ENCODE results near the gene CTNNBIP1.

Gene CTNNBIP1

DNA sequence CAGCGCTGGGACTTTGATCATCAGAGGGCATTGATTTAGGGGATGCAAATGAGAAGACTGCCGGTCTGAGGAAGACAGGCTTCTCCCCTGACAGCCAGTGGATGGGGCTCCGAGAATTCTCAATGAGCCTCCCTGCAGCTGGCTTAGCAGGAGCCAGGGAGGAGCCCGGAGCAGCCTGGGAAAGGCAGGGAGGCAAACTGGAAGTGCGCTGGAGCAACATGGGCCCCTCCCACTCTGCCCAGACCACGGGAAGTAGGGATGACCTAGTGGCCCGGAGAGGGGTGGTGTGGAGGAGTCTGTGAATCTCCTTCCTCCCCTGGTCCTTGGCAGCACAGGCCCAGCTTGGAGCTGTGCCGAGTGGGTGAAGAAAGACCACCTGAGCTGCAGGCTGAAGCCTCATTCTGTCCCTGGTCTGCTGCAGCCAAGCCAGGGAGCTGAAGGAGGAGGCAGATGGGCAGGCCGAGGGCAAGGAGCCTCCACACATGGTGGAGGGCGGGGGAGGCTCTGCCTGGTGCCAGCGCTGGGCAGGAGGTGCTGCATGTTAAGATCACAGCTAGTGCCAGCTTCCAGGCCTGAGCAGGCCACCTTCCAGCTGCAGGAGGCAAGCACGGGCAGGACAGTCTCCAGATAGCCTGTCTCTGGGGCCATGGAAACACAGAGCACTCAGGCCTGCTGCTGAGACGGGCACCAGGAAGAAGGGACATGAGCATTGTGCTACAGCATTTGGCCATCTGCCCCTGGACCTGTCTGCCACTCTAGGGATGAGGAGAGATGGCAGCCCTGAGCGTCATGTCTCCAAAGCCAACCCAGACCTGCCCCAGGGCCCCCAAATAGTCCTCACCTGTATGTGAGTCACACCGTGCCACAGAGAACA, 74.1 kb downstream of the CTNNBIP1 start:
- peak; percentile 69 for DNase-seq

DNA sequence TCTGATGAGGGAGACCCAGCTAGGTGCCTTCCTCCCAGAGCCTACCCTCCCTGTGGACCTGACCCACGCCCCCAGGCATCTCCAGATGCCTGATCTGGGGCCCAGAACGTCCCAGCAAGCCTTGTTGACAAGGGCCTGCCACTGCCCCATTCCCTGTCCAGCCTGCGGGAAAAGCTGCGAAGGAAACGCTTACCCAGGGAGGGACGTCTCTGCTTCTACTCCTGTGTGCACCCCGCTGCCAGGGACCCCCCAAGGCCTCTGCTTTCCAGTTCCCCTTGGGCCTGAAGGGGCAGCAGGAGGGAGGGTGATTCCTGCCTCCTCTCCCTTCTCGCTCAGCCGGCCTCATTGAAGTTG, 74.7 kb downstream of the CTNNBIP1 start:
- no peak for DNase-seq

DNA sequence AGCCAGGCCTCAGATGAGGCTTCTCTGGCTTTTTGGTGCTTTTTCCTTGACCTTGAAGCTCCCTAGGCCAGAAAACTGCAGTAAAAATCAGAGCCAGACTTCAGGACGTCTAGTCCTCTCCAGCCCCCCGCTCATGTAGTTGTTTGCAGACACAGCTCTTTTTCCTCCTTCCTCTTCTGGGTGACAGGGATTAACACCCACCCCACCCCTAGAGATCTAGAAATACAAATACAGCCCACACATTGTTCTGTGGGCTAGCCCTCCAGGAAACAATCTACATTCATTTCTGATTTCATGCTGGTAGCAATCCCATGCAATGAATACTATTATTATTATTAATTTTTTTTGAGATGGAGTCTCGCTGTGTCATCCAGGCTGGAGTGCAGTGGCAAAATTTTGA, 76.4 kb downstream of the CTNNBIP1 start:
- DNase-seq: no peak

DNA sequence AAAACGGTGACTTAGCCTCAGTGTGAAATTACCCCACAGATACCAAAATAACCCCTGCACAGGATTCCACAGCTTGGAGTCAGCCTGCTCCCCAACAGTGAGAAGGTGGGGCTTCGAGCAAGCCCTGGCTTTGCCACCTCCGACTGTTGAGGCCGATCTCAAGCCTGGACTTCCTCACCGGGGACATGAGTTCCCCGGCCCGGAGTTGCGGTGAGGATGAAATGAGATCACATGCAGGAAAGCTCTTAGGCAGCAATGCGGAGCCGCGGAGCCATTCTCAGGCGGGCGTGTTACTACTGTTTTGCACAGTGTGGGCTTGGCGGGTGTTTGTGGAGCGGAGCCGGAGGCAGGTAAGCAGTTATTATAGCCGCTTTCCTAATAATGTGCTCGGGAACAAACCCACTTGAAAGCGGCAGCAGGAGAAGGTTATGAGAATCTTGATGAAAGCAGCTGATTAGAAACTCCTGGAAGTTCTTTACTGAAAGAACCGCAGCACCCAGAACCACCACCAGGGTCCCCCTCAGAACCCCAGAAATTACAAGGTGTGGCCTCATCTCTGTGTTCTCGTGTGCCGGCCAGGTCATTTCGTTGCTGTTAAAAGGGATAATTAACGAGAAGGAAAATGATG, 82.4 kb downstream of the CTNNBIP1 start:
- no peak for DNase-seq

DNA sequence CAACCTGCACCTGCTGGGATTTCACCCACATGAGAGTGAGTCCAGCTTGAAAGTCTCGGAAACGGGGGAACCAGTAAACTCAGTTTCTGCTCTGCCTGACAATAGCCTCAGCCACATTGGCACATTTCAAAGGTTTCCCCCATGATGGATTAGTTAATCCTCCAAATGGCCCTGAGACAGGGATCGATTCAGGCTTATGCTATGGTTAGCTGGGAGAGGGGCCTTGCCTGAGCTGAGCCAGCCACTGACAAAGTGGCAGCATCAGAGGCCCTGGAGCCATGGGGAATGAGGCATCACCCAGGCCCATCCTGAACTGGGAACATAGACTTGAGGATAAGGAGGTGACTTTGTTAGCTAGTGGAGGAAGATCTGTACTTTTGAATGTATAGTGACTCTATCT, 83.5 kb downstream of the CTNNBIP1 start:
- no peak for DNase-seq

DNA sequence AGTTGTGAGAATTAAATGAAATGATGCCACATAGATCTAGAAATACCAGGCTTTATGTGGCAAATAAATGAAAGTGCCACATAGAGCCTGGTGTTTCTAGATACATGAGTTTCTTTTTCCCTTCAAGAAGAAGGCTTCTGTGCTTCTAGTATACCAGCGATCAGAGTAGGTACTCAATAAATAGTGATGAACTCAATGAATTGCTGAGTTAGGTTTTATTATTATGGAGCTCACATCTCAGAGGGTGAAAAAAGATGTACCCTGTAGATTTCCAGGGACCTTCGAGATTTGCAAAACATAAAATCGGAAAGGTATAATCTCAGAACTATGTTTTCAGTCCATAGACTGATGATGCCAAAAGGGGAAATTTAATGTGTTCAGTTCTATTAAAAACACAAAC, 84.0 kb downstream of the CTNNBIP1 start:
- no peak for DNase-seq

DNA sequence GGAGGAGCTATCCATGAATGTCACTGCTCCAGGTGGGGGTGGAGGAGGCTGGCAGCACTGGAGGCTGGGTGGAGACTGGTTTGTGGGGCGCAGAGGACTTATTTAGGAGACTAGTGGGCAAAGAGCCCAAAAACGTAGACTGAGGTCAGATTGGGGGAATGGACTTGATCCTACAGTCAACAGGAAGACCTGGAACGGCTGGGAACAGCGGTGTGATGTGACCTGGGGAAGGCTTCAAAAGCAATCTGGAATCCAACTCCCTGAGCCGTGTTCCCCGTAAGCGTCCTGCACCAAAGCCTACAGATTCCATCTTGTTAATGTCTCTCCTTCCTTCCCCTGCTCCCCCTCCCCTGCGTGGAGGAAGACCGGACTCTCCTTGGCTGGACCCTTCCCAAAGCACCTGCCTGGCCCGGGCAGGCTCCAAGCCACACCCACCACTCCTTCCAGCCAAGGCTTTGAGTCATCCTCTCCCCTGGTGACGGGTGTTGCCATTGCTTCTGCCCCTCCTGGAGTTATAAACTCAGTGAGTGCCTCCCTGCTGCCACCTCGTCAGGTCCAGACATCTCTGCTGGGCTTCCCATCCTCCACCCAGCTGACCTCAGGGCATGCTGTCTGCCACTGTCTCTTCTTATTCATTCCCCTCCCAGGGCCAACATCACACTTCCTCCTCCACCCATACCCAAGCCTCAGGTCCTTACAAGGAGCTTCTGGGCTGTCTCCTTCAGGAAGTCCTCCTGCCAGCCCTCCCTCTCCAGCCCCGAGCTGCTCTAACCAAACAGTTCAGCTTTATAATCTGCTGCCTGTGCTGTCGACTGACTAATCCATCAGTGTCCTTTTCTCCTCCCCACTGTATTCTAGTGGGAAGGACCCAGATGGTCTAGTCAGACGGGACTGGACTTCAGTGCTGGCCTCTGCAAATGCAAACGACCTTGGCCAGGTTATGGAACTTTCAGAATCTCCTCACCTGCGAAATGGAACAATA, 84.7 kb downstream of the CTNNBIP1 start:
- peak; percentile 35 for DNase-seq

DNA sequence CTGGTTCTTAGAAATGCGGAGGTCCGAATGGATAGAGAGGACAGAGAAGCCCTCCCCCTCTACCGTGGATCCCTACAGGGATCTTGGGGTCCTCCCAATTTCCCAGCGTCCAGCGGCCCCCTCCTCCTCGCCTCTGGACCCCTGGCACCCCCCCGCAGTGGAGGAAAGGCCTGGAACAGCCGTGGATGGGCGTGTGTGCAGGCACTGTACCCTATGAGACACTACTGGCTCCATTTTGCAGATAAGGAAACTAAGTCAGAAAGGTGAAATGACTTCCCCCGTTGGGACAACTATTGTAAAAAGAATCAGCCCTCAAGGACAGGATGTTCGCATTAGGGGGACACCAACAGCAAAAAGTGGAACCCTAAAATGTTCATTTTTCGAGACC, 85.4 kb downstream of the CTNNBIP1 start:
- peak; percentile 45 for DNase-seq

DNA sequence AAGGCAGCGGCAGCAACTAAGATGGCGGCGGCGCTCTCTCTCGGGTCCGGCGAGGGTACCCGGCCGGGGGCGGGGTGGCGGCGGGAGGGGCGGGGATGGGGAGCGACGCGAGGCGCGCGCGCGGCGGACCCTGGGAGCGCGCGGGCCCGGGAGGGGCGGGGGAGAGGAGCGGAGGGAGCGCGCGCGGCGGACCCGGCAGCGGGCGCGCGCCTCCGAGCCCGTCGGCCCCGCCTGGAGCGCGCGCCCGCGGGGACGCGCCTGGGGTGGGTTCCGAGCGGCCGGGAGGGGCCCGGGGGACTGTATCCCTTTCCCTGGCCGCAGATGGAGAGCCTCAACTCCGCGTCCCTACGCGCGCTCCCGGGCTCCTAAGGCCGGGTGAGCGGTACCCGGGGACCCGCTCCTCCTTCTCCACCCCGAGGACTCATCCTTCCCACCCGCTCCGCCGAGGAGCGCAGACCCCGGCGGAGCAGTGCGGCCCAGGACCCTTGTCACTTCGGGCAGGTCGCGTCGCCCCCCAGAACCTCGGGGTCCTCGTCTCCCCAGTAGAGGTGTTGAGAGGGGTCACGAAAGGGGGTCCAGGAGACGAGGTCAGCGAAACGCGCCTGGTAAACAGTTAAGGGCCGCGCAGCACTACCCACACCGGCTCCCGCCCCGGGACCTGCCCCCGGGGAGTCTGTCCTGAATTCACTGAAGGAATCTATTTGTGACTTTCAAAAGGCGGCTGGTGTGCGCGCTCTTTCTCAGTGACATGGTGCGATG, 85.9 kb downstream of the CTNNBIP1 start, which contains the start of gene CLSTN1:
TSS of gene CLSTN1 (minus strand) at position 23 of the 759 bp plus-strand sequence. CDS start 232 bp downstream, outside the sequence.
- peak; percentile 85 for DNase-seq

DNA sequence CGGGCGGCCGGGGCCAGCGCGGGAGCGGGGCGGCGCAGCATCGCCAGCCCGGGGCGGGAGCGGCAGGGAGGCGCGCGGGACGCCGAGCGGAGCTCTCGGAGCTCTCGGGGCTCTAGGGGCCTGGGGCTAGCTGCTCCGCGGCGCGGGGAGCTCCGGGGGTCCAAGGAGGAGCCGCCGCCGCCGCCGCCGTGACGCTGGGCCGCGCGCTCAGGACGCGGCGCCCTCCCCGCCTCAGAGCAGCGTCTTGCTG, 86.5 kb downstream of the CTNNBIP1 start:
- DNase-seq: peak; percentile 83

DNA sequence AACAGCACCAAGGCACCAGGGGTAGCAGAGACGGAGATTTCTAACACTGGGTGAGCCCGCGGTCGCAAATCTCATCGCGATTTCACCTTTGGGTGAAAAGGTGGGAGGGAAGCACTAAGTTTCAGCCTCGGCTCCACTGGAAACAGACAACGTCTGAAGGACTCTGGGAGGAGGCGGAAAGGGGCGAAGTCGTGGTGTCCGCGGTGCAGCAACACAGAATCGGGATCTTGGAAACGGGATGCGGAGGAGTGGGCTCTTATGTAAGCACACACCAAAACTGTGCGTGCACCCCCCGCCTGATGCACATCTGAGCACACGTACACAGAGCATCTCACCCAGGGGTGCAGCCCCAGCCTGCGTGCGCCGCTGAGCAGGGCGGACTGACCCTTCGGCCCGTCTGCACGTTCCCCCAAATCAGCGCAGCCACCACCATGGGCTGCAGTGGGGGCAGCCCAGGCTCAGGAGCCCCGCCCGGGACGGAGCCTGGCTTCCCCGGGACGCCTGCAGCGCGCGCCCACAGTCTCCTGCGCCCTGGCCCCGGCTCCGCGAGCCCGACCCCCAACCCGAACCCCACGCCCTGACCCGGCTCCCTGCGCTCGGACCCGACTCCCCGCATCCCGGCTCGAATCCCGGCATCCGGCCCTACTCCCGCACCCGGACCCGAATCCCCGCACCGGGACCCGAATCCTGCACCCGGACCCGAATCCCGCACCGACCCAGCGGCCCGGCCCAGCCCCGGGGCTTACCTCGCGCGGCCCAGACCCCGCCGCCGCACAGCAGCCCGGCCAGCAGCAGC, 87.0 kb downstream of the CTNNBIP1 start:
- peak; percentile 61 for DNase-seq

DNA sequence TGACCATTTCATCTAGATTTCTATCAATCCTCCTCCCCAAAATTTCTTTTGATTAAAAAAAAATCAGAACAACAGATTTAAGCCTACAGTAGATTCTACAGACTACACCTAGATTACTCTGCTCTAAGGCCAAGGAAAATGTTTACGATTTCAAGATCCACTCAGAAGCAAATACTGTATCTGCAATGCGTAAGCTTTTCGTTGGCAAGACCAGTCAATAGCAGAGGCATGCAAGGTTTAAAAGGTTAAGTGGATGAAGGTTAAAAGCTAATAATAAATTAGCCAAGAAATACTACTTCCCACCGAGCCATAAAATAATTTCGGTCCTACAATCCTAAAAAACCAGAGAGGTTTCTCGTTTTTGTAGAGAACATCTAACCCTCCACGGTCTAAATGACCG, 87.6 kb downstream of the CTNNBIP1 start:
- no peak for DNase-seq

DNA sequence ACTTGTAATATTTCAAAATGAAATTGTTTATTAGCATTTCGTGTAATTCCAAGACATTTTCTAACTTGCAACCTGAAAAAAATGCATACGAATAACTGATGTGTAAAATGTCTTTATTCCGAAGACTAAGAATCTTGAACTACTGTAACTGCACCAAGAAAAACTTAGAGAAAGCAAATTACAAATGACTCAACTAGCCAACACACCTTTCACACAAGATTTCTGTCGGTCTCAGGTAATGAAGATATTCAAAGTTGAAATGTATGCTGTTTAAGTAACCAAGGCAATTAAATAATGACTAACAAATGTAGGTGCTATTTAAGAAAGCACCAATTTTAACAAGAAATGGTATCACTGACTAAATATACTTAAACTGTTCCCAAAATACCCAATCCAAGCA, 88.4 kb downstream of the CTNNBIP1 start:
- no peak for DNase-seq

DNA sequence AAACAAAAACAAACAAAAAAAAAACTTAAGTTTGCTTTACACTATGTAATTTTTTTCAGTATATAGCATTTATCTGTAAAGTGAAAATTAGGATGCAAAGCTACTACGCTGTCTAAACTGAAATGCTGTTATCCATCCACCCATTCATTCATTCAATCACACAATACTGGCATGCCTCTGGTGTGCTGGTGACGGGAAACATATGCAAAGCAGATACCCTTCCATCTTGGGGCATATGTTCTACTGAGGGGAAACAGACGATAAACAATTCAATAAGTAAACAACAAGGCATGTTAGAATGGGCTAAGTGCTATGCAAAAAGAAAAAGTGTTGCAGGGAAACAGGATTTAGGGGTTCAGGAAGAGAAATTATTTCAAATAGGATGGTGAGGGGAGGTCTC, 89.5 kb downstream of the CTNNBIP1 start:
- no peak for DNase-seq

DNA sequence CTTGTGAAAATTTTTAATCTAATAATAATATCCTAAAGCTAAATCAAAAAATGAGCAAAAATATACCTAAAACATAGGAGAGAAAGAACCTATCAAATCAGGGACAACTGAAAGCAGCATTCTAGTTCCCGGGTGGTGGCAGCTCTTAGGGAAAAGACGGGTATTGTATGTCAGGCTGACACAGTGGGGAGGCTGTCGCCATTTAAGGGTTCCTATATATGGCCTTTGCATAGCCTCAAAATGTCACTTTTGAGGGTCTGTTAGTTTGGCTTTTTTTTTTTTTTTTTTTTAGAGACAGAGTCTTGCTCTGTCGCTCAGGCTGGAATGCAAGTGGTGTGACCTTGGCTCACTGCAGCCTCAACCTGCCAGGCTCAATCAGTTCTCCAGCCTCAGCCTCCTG, 92.3 kb downstream of the CTNNBIP1 start:
- DNase-seq: no peak

DNA sequence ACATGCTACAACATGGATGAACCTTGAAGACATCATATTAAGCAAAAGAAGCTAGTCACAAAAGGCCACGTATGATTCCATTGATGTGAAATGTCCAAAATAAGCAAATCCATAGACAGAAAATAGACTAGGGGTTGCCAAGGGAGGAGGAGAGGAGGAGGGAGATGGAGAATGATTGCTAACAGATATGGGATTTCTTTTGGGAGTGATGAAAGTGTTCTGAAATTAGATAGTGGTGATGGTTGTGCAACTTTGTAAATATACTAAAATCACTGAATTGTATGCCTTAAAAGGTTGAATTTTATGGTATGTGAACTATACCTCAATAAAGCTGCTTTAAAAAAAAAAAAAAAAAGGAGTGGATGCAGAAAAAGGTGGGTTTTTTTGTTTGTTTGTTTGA, 93.9 kb downstream of the CTNNBIP1 start:
- no peak for DNase-seq

DNA sequence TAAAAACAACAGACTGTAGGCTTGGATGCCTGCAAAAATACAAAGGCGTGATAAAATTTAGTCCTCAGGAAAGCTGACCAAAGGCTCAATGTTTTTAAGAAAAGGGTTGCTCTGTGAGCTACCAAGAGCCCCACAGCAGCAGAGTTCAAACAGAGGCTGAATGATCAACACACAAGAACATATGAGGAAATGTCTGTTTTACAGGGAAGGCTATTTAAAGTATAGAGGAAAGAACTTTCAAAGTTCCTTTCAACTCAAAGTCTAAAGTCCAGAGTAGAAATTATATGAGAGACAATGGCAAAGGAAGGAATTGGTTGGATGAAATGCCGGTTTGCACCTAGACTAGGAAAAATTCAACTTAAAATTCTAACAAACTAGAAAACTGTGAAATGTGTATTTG, 94.9 kb downstream of the CTNNBIP1 start:
- no peak for DNase-seq

DNA sequence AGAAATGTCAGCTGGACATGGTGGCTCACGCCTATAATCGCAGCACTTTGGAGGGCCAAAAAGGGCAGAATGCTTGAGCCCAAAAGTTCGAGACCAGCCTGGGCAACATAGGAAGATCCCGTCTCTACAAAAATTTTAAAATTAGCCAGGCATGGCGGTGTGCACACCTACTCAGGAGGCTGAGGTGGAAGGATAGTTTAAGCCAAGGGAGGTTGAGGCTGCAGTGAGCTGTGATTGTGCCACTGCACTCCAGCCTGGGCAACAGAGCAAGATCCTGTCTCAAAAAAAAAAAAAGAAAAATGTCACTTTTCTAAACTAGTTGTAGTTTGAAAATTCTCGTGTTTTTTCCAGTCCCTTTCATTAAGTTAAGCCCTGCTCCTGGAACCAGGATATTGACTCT, 95.5 kb downstream of the CTNNBIP1 start:
- no peak for DNase-seq

DNA sequence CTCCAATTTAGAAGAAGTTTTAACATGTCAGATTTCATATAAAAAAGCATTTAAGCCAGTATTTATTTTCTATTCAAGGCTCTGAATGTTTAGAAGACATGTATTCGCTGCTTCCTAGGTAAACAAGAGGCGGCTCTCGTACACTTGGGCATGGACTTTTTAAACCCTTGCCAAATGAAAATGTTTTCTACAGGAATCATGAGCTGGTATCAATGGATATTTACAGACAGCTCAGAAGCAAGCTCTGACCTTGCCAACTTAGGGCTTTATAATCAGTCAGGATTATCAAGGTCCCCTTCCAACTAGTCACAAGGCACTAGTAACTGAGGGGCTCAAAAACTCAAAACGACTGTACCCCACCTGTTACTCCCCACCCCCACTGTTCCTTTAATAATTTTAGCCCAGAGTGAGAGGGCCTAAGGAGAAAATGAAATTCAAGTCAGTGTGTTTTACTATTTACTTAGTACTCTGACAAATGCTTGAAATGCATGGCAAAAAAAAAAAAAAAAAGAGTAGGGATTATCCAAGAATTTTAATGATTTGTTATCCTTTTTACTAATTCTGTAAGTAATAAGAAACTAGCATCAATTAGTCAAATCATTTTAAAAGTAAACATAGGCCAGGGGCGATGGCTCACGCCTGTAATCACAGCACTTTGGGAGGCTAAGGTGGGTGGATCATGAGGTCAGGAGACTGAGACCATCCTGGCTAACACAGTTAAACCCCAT, 98.7 kb downstream of the CTNNBIP1 start:
- no peak for DNase-seq

DNA sequence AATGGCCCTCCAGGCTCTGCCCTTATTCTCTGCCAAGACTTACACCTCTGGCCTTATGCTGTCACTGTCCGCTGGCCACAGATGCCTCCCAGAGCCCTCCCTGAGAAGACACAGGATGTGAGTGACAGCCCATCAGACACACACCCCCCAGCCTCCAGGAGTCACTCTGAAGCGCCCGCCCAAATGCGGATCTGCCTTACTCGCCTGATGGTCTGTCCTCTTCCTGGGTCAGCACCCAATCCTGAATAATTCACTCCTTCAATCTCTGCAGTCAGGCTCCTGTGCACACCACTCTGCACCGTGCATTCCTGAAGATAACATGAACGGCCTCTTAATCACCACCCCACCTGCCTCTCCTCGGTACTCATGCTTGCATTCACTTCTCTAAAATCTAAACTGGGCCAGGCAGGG, 101.0 kb downstream of the CTNNBIP1 start:
- peak; percentile 29 for DNase-seq

DNA sequence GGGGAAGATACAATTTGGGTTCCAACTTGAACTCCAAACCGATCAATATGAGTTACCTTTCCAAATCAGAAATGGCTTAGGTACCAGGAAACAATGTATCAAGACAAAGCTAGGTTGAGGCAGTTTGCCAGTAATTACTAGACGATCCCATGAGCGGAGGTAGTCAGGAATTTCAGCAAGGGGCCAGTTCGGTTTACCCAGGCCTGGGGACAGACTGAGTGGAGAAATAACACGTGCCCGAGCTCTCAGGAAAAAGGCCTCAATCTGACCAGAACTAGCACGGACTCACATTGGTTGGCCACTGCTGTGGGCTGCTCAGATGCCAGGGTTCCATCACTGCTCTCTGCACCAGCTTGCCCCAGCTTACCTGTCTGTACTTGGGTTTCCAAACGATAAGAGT, 101.6 kb downstream of the CTNNBIP1 start:
- DNase-seq: no peak

Measured in right kidney (tissue), 1 donor.